ENCODE measurements around the gene CDPF1.
"Not testable (repeated sequence)": the region's sequence is repeated elsewhere in the genome, so short reads cannot be mapped to it uniquely, and the experiment has no call there.

Gene CDPF1

GRCh38 chr22:46224898-46225290 lies 25.2 kb downstream of the CDPF1 start:
- no peak for DNase-seq (ENCODE audit: low read depth, low spot score)

- no peak for DNase-seq (ENCODE audit: low read depth, low spot score)
Measured at GRCh38 chr22:46224044-46224897, 25.8 kb downstream of the CDPF1 start.

GRCh38 chr22:46220921-46221320 lies 29.2 kb downstream of the CDPF1 start:
- DNase-seq (ENCODE audit: low read depth, low spot score): no peak

- no peak for DNase-seq (ENCODE audit: low read depth, low spot score)
Measured at GRCh38 chr22:46219636-46220035, 30.5 kb downstream of the CDPF1 start.

- no peak for DNase-seq (ENCODE audit: low read depth, low spot score)
Measured at GRCh38 chr22:46214616-46215015, 35.5 kb downstream of the CDPF1 start.

GRCh38 chr22:46214149-46214548 lies 35.9 kb downstream of the CDPF1 start:
- no peak for DNase-seq (ENCODE audit: low read depth, low spot score)

- DNase-seq (ENCODE audit: low read depth, low spot score): no peak
Measured at GRCh38 chr22:46213052-46213451, 37.0 kb downstream of the CDPF1 start.

GRCh38 chr22:46212195-46212594 lies 37.9 kb downstream of the CDPF1 start:
- DNase-seq (ENCODE audit: low read depth, low spot score): no peak

GRCh38 chr22:46209262-46209661 lies 40.8 kb downstream of the CDPF1 start:
- DNase-seq (ENCODE audit: low read depth, low spot score): no peak

GRCh38 chr22:46203601-46203980 lies 46.5 kb downstream of the CDPF1 start:
- no peak for DNase-seq (ENCODE audit: low read depth, low spot score)

- no peak for DNase-seq (ENCODE audit: low read depth, low spot score)
Measured at GRCh38 chr22:46202897-46203600, 47.0 kb downstream of the CDPF1 start.

- DNase-seq (ENCODE audit: low read depth, low spot score): no peak
Measured at GRCh38 chr22:46201059-46201757, 48.9 kb downstream of the CDPF1 start.

- DNase-seq (ENCODE audit: low read depth, low spot score): not testable (repeated sequence)
Measured at GRCh38 chr22:46198806-46199205, 51.3 kb downstream of the CDPF1 start.

GRCh38 chr22:46198274-46198673 lies 51.8 kb downstream of the CDPF1 start:
- DNase-seq (ENCODE audit: low read depth, low spot score): no peak

- DNase-seq (ENCODE audit: low read depth, low spot score): no peak
Measured at GRCh38 chr22:46196278-46196677, 53.8 kb downstream of the CDPF1 start.

- no peak for DNase-seq (ENCODE audit: low read depth, low spot score)
Measured at GRCh38 chr22:46195487-46196165, 54.5 kb downstream of the CDPF1 start.

All from smooth muscle cell of the brain vasculature (primary cell).